Measurements from ENCODE around the gene FOXP2. TPM values are rescaled to one million over a fixed set of nuclear protein-coding genes. Genes with fewer than 3 reads are reported as not detected.
"Not testable (repeated sequence)": the region's sequence is repeated elsewhere in the genome, so short reads cannot be mapped to it uniquely, and the experiment has no call there.

FOXP2 gene
- polyA plus RNA-seq, 6 donors from 2014 or later, result not detected

DNA sequence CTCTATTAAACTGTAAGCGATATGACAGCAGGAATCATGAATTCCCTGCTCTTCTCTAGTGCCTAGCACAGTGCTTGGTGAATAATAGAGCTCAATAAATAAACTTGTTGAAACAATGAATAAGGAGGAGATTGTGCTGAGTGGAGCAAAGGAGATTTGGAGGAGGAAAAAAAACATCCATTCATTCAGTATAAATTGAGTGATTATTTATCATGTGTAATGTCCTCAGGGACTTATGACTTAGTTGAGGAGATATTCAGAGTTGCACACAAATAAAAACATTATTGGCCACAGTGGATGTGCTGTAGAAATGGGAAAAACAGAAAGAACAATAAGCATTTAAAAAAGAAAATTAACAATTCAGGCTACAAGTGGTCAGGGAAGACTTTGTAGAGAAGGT lies 125.7 kb downstream of the FOXP2 start:
- no peak overlapping the region for H3K27ac Mint-ChIP-seq

GRCh38 chr7:114547346-114547745 lies 132.7 kb downstream of the FOXP2 start:
- not testable (repeated sequence) for H3K27ac Mint-ChIP-seq; ATAC-seq (ENCODE audit: low read depth in 2 of 2); H3K4me1 Mint-ChIP-seq; H3K4me3 Mint-ChIP-seq; DNase-seq; H3K36me3 Mint-ChIP-seq; H3K27me3 Mint-ChIP-seq; H3K9me3 Mint-ChIP-seq

More for the DNA sequence above, 125.7 kb downstream of the FOXP2 start:
- Mint-ChIP-seq H3K9me3 (peaks cover 0 to 2% (median 0%) of the 10 kb centered on the region in 7 donors), H3K4me3 (no peak overlapping the region), H3K36me3 (no peaks in the 10 kb centered on the region), H3K4me1 (no peaks in the 10 kb centered on the region), H3K27me3 (no peaks in the 10 kb centered on the region)
- DNase-seq (no peak), ATAC-seq (ENCODE audit: low read depth in 2 of 2) (no peak)

- H3K4me1 Mint-ChIP-seq, result no peaks in the 10 kb centered on the region
- DNase-seq, result no peak
- H3K27ac Mint-ChIP-seq, result no peak overlapping the region
- no peak for ATAC-seq (ENCODE audit: low read depth in 2 of 2)
- H3K36me3 Mint-ChIP-seq, result no peaks in the 10 kb centered on the region
- H3K9me3 Mint-ChIP-seq, result peaks cover 0 to 2% (median 0%) of the 10 kb centered on the region in 7 donors
- no peaks in the 10 kb centered on the region for H3K27me3 Mint-ChIP-seq
- H3K4me3 Mint-ChIP-seq, result no peak overlapping the region
Measured at GRCh38 chr7:114548081-114548980, 133.7 kb downstream of the FOXP2 start.

- Mint-ChIP-seq H3K27me3 (no peaks in the 10 kb centered on the region), H3K27ac (no peak overlapping the region), H3K9me3 (peaks cover 0 to 2% (median 0%) of the 10 kb centered on the region in 7 donors), H3K4me1 (no peaks in the 10 kb centered on the region), H3K36me3 (no peaks in the 10 kb centered on the region), H3K4me3 (no peak overlapping the region)
- DNase-seq, result no peak
- no peak for ATAC-seq (ENCODE audit: low read depth in 2 of 2)
Measured at GRCh38 chr7:114554781-114555537, 140.3 kb downstream of the FOXP2 start.

GRCh38 chr7:114567416-114567815 lies 152.8 kb downstream of the FOXP2 start:
- peaks cover 0 to 6% (median 0%) of the 10 kb centered on the region in 7 donors for H3K9me3 Mint-ChIP-seq
- no peaks in the 10 kb centered on the region for H3K36me3 Mint-ChIP-seq
- no peaks in the 10 kb centered on the region for H3K4me1 Mint-ChIP-seq
- H3K27ac Mint-ChIP-seq, result no peak overlapping the region
- DNase-seq (no peak), ATAC-seq (ENCODE audit: low read depth in 2 of 2) (no peak)
- H3K27me3 Mint-ChIP-seq, result no peaks in the 10 kb centered on the region
- no peak overlapping the region for H3K4me3 Mint-ChIP-seq

DNA sequence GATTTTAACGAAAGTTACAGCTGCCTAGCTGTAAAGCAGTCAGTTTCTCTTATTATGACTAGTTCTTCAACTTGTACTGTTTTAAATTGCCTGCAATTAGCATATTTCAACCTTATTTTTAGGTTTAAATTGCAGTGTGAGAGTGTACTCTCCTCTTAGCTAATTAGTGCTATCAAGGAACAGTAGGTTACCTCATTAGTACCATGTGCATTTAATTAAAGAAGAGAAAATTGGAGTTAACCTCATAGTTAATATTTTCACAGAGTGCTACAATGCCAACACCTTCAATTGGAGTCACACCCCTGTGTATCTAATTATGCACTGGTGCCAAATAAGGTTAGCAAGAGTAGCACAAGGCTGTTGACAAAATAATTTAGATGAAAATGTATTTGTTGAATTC lies 154.6 kb downstream of the FOXP2 start:
- Mint-ChIP-seq H3K27ac (no peak overlapping the region), H3K36me3 (no peaks in the 10 kb centered on the region), H3K4me1 (no peaks in the 10 kb centered on the region), H3K27me3 (no peaks in the 10 kb centered on the region), H3K4me3 (no peak overlapping the region), H3K9me3 (peaks cover 0 to 6% (median 0%) of the 10 kb centered on the region in 7 donors)
- DNase-seq (no peak), ATAC-seq (ENCODE audit: low read depth in 2 of 2) (no peak)

DNA sequence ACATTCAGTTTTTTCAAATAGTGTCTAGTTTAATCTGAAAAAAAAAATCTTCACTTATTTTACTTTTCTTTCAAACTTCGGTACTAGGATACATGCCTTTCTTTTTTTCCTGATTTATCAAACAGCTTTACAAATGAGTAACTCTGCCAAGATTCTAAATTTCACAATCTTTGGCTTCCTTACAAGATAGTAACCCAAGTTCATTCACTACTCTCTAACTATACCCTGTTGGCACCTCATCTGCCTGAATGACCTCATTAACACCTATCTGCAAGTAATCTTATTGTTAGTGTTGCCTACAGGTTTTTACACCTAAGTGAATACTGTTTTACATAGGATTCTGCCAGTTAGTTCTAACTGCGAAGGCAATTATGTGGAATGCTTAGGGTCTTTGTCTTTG lies 159.8 kb downstream of the FOXP2 start:
- H3K27me3 Mint-ChIP-seq, result no peaks in the 10 kb centered on the region
- H3K27ac Mint-ChIP-seq, result no peak overlapping the region
- no peaks in the 10 kb centered on the region for H3K4me1 Mint-ChIP-seq
- H3K4me3 Mint-ChIP-seq, result no peak overlapping the region
- no peak for DNase-seq
- no peak for ATAC-seq (ENCODE audit: low read depth in 2 of 2)
- no peaks in the 10 kb centered on the region for H3K36me3 Mint-ChIP-seq
- H3K9me3 Mint-ChIP-seq, result no peaks in the 10 kb centered on the region

DNA sequence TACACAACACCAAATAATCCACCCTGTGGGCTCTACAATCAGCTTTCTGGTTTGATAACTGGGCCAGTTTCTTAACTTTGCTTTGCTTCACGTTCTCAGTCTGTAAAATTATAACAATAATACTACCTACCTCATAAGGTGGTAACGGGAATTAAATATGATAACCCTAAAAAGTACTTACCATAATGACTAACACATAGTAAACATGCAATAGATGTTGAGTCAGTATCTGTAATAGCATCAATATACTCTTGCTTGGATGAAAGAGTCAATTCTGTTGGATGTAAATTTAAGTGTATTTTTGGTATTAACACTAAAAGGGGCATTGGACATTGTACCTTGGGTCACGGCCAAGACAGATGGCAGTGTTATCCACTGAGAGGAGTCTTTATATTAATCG lies 160.5 kb downstream of the FOXP2 start:
- ATAC-seq (ENCODE audit: low read depth in 2 of 2), result no peak
- no peaks in the 10 kb centered on the region for H3K4me1 Mint-ChIP-seq
- H3K27me3 Mint-ChIP-seq, result no peaks in the 10 kb centered on the region
- DNase-seq, result no peak
- no peaks in the 10 kb centered on the region for H3K36me3 Mint-ChIP-seq
- no peaks in the 10 kb centered on the region for H3K9me3 Mint-ChIP-seq
- no peak overlapping the region for H3K4me3 Mint-ChIP-seq
- no peak overlapping the region for H3K27ac Mint-ChIP-seq

DNA sequence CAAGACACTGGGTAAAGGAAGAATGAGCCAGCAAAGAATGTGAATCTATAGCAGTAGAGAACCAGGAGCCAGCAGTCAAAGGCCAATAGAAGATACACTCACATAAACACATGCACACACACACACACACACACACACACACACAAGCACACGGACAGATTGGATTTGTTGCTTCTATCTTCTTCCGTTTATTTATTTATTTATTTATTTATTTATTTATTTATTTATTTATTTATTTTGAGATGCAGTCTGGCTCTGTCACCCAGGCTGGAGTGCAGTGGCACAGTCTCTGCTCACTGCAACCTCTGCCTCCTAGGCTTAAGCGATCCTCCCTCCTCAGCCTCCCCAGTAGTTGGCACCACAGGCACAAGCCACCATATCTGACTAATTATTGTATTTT lies 166.3 kb downstream of the FOXP2 start:
- DNase-seq; H3K27me3 Mint-ChIP-seq; H3K4me3 Mint-ChIP-seq; H3K9me3 Mint-ChIP-seq; ATAC-seq (ENCODE audit: low read depth in 2 of 2); H3K36me3 Mint-ChIP-seq; H3K27ac Mint-ChIP-seq; H3K4me1 Mint-ChIP-seq: not testable (repeated sequence)

- Mint-ChIP-seq H3K36me3 (no peaks in the 10 kb centered on the region), H3K4me1 (no peaks in the 10 kb centered on the region), H3K27ac (no peak overlapping the region), H3K27me3 (no peaks in the 10 kb centered on the region), H3K4me3 (no peak overlapping the region), H3K9me3 (peaks cover 0 to 1% (median 0%) of the 10 kb centered on the region in 7 donors)
- DNase-seq (no peak), ATAC-seq (ENCODE audit: low read depth in 2 of 2) (no peak)
Measured at GRCh38 chr7:114588506-114588905, 173.9 kb downstream of the FOXP2 start.

DNA sequence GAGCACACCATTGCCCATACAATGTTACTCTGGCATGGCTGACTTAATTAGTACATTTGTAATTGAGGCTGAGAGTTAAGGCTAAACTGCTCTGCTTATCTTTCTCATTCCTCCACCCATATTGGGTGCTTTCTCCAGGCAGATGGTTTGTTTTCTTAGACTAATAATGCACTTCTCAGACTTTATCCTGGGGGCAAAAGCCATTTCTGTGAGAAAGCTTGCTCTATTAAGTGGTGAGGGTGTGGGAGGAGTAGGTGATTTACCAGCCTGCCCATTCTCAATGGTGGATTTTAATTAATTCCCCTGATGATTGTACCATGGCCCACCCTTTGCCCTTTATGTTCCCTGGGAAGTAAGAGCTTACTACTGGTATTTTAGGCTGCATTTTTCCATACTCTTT lies 174.8 kb downstream of the FOXP2 start:
- ATAC-seq (ENCODE audit: low read depth in 2 of 2) (no peak), DNase-seq (no peak)
- Mint-ChIP-seq H3K27me3 (no peaks in the 10 kb centered on the region), H3K4me1 (no peaks in the 10 kb centered on the region), H3K4me3 (no peak overlapping the region), H3K27ac (no peak overlapping the region), H3K9me3 (peaks cover 0 to 1% (median 0%) of the 10 kb centered on the region in 7 donors), H3K36me3 (no peaks in the 10 kb centered on the region)

DNA sequence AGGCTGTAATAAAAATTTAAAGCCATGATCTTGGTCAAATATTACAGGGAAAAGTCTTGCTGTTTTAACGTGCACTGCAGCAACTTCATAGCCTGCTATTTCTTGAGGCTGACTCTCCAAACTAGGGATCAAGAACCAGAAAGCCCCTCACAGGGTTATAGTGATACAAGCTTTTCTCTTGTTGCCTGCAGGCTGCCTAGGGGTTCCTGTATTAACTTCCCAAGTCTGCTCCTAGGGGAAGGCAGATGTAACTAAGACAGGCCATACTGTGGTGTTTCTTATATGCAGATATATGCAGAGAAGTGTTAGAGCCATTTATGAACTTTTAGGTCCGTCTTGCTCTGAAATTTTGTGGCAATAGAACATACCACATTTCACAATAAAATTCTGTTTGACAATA lies 175.7 kb downstream of the FOXP2 start:
- H3K36me3 Mint-ChIP-seq, result no peaks in the 10 kb centered on the region
- H3K27ac Mint-ChIP-seq, result no peak overlapping the region
- no peaks in the 10 kb centered on the region for H3K4me1 Mint-ChIP-seq
- H3K4me3 Mint-ChIP-seq, result no peak overlapping the region
- H3K9me3 Mint-ChIP-seq, result no peaks in the 10 kb centered on the region
- ATAC-seq (ENCODE audit: low read depth in 2 of 2), result no peak
- H3K27me3 Mint-ChIP-seq, result no peaks in the 10 kb centered on the region
- no peak for DNase-seq

DNA sequence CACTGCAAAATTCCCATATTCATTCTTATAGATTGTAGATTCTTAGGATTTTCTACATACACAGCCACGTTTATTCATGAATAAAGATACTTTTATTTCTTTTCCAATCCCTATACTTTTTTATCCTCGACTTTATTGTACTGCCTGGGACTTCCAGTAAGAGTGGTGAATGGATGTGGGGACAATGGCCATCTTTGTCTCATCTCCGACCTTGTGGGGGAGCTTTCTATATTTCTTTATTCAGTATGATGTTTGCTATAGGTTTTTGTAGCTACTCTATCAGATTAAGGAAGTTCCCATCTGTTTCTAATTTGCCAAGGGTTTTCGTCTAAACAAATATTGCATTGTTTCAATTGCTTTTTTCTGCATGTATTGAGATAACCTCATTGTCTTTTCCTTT lies 184.3 kb downstream of the FOXP2 start:
- Mint-ChIP-seq H3K9me3 (no peaks in the 10 kb centered on the region), H3K36me3 (no peaks in the 10 kb centered on the region), H3K27ac (no peak overlapping the region), H3K27me3 (no peaks in the 10 kb centered on the region), H3K4me1 (no peaks in the 10 kb centered on the region), H3K4me3 (no peak overlapping the region)
- ATAC-seq (ENCODE audit: low read depth in 2 of 2) (no peak), DNase-seq (no peak)

GRCh38 chr7:114606100-114606499 lies 191.5 kb downstream of the FOXP2 start:
- ATAC-seq (ENCODE audit: low read depth in 2 of 2) (no peak), DNase-seq (no peak)
- Mint-ChIP-seq H3K4me1 (no peaks in the 10 kb centered on the region), H3K36me3 (no peaks in the 10 kb centered on the region), H3K9me3 (no peaks in the 10 kb centered on the region), H3K27me3 (peaks cover 0 to 4% (median 0%) of the 10 kb centered on the region in 3 donors), H3K27ac (no peak overlapping the region), H3K4me3 (no peak overlapping the region)

Data from naive B cell (primary cell).